ENCODE measurements around the gene PODXL2.
"Not testable (repeated sequence)": the region's sequence is repeated elsewhere in the genome, so short reads cannot be mapped to it uniquely, and the experiment has no call there.

Gene PODXL2

DNA sequence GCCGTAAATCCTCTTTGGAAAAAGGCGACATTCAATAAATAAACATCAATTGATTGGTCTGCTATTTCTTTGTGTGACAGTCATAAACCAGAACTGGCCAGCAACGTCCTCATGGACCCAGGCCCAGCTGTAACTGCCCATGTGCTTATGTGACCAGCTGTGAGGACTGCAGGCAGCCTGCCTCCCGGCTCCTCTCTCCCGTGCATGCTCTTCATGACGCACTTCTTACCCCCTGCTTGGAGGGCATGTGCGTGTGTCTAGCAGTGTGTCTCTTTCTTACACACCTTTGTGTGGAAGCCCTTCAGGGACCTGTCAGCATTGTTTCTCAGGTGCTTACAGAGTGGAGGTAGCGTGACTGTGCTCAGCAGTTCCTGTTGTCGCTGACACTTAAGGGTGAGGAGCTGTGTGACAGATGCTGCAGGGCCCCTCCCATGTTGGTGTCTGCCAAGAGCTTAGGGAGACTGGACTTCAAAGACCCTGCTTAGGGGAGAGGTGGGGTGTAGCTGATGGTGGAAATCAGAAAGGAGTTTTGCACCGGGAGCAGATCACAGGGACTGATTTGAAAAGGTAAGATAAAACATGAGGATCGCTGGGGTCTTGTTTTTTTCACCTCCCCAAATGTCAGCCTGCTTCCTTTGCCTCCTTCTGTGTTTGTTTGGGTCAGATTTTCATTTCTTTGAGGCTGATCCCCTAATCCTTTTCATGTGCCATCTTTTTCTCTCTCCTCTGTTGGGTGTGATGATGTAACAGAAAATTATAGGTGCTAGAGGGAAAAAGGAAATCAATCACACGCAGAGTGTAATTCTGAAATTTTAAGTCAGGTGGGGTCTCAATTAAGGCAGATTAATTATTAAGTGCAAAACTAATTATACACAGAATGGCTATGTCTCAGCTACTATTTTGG, 2.1 kb downstream of the PODXL2 start:
- FAIRE-seq = no peak

DNA sequence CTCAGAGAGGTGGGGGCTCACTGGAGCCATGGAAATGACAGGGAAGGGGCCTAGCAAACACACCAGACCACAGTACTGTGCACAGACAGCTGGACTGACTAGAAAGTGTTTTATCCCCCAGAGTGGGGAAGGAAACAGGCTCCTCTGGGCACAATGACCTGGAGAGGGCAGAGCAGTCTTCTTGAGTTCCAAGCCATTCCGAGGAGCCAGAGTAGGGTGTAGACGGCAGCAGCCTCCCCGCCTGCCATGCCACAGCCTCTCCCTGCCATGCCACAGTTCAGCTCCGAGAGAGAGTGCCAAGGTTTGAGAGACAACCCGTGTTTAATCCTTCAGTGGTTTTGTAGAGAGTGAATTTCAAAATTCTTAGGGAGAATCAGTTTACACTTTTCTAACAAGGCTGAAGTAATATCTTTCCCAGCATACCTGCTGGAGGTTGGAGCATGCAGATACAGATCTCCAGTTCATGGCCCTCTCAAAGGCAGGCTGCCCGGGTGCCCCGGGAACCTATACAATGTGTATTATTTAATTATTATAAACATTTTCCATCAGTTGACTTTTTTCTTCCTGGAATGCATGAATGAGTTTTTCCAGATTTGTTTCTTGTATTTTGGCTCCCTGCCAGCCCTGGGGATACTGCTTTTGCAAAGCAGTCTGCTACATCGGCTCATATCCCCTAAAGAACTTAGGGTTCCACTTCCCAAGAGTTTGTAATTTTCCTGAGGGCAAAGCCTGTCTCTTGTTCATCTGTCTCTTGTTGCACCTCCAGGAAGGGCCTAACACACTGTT, 3.2 kb downstream of the PODXL2 start:
- FAIRE-seq = no peak

DNA sequence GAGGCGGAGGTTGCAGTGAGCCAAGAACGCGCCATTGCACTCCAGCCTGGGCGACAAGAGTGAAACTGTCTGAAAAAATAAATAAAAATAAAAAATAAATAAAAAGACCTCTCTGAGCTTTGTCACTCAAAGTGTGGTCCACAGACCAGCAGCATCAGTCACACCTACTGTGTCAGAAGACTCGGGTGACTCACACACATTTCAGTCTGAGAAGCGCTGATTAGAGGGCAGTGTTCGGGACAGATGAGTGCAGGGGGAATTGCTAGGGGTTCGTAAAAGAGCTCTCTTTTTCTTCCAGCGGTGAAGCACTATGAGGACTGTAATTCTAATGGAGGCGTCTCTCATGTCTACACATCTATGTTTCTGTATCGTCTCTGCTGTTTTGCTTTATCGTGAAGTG, 5.7 kb downstream of the PODXL2 start:
- no peak for FAIRE-seq

GRCh38 chr3:127637546-127637945, 8.6 kb downstream of the PODXL2 start:
- FAIRE-seq = no peak

DNA sequence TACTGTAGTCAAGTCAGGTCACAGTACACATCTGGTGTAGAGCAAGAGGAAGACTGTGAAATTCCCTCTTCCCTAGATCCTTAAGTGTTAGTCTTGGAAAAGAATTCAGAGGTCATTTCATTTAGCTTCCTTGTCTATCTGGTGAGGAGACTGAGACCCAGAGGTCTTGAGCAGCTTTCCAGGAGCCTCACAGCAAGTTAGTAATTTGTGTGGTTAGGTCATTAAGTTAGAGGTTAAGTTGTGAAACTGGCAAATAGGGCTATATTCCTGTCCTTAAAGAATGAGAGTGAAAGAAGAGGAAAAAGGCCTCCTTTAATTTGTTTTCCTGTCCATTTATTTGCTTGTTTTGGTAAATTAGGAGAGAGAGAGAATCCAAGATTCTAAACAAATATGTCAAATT, 9.0 kb downstream of the PODXL2 start:
- FAIRE-seq = no peak

DNA sequence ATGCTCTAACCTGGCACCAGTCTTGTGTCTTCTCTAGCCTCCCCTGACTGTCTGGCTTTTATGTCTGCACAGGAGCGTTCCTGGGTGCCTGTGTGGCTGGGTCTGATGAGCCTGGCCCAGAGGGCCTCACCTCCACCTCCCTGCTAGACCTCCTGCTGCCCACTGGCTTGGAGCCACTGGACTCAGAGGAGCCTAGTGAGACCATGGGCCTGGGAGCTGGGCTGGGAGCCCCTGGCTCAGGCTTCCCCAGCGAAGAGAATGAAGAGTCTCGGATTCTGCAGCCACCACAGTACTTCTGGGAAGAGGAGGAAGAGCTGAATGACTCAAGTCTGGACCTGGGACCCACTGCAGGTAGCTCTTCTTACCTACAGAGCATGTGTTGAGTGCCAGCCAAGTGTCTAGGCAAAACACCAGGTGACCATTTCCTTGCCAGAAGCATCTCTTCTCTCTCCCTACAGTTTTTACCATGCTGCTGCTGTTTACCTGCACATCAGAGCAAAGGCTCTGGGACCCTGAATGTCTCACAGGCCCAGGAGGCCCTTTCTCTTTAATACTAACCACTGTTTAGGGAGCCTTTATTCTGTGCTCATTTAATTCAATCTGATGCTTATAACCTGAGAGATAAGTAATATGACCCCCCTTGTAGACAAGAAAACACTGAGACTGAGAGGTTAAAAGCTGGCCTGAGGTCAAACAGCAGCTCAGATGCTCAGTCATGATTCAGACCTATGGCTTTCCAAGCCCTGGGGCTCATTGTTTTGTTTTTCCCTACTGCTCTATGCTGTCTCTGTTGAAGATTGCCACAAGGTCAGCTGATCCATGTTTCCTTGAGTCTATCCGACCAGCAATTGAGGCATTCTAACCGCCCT, 10.4 kb downstream of the PODXL2 start:
- FAIRE-seq = no peak

GRCh38 chr3:127640042-127640355, 11.0 kb downstream of the PODXL2 start:
- FAIRE-seq = no peak

- FAIRE-seq = no peak
Measured at GRCh38 chr3:127644641-127645370, 15.8 kb downstream of the PODXL2 start.

DNA sequence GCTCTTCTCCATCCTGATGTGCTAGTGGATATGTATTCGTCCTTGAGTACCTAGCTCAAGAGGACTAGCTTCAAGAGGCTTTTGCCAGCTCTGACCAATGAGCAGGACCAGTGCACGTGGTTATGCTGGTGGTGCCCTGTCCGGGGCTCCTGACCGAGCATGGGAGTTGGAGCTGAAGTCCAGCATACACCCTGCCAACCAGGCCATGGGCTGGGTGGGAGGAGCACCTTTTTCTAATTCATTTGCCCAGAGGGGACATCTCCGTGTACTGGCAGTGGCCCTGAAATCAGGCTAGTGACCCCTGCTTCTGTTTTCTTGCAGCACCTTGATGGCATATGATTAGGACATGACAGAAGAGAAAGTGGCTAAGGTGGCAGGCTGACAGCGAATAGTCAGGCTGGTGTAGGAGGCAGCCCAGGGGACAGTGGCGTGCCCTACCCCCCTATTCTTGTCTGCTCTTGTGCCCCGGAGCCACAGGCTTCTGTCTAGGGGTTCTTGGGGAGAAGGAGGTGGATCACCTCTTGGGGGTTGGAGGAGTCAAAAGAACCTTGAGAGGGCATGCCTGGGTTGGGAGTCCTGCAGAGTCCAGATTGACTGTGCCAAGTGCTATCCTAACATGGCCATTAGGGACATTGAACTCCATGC, 16.5 kb downstream of the PODXL2 start:
- FAIRE-seq = no peak

DNA sequence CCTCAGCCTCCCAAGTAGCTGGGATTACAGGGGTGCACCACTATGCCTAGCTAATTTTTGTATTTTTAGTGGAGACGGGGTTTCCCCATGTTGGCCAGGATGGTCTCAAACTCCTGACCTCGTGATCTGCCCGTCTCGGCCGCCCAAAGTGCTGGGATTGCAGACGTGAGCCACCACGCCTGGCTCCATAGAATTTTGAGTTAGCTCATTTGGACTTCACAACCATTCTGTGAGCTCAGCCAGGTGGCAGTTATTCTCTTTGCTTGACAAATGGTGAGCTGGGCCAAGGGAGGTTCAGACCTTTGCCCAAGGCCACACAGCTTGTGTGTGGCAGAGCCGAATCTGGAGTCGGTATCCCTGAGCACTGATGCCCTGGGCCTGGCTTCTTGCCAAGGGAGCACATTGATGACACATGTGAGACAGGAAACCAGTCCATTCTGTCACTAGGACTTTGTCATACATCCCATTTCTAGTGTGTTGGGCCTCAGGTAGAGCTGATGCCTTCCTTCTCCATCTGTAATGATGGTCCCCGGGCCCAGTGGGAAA, 17.6 kb downstream of the PODXL2 start:
- no peak for FAIRE-seq

DNA sequence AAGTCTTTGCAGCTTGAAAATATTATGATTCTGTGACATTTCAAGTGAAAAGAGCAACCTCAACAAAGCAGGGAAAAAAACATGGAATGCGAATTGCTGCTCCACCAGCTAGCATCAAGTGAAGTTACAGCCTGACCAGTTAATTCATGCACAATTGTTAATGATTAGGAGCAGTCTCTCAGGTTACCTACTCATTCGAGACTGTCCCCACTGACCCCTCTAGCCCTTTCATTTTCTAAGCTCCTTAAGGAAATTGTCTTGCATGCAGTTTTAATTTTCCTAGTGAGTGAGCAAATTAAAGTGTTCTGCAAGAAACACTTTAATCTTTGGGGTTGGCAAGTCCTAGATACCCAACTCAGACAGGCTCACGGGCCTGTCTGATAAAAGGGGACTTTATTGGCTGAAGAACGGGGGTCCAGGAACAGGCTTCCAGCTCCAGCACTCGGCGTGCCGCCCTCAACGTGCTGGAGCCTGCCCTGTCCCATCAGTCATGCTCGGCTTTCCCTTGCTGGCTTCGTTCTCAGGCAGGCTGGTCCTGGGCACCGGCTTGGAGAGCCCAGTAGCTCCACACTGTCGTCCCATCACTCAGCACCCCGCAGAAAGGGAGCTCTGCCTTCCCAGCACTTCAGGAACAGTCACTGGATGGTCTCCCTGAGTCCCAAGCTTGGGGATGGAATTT, 18.3 kb downstream of the PODXL2 start:
- no peak for FAIRE-seq

DNA sequence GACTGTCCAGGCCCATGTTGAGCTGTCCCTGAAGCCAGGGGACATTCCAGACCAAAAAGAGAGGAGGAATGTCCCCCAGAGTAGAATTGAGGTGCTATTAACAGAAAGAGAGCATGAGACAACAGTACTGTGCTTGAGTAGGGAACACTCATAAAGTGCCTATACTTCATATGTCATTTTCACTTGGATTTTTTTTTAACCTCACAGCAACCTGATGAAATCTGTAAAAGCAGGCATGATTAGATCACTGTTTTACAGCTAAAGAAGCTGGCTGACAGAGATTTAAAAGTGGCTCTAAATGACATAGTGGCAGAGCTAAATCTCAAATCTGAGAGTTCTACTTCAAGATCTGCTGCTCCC, 18.8 kb downstream of the PODXL2 start:
- FAIRE-seq = no peak

DNA sequence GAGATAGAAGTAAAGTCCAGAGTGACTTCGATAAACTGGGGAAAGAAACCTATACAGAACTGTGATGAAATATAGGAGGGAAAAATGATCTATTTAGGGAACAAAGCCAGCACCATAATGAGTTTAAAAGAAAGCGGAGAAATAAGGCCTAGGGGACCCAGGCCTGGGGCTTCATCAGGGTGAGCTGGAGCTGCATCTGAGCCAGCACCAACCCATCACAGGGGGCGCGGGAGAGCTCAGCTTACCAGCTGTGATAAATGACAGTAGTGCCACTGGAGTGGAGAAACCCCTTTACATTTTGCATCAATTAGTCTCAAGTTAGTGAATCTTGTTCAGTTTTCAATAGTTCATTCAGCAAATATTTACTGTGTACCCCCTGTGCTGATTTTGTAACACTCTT, 21.3 kb downstream of the PODXL2 start:
- no peak for FAIRE-seq

GRCh38 chr3:127651516-127652172, 22.7 kb downstream of the PODXL2 start:
- FAIRE-seq = no peak

GRCh38 chr3:127652246-127652995, 23.4 kb downstream of the PODXL2 start:
- FAIRE-seq = no peak

GRCh38 chr3:127654374-127654773, 25.4 kb downstream of the PODXL2 start:
- FAIRE-seq = no peak

- not testable (repeated sequence) for FAIRE-seq
Measured at GRCh38 chr3:127654993-127655392, 26.0 kb downstream of the PODXL2 start.

DNA sequence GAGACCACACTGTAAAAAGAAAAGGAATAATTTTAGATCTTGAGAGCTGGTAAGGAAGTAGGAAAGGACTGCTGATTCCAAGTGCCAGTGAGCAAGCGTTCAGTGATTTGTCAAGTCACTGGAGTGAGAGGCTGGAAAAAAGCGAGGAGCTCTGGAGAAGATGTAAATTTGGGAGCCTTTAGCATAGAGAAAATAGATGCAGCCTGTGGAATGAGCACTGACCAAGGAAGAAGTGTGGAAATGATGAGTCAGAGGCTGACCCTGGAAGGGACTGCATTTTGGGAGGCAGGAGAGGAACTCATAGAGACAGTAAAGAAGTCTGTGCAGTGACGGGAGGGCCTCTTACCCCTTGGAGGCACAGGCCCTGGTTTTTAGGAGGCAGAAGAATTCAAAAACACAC, 26.7 kb downstream of the PODXL2 start:
- FAIRE-seq = no peak

DNA sequence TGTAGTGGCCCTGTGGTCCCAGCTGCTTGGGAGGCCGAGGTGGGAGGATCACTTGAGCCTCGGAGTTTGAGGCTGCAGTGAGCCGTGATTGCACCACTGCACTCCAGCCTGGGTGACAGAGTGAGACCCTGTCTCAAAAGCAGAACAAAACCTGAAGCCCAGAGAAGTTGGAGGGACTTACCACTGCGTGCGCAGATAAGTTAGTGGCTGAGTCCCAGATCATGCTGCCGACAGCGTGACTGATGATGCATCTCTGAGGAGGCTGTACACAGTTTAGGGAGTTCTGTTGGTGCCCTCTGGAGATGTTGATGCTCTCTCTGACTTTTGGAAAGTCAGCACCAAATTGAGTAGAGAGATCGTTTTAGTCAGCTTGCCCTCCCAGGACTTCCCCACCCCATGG, 27.9 kb downstream of the PODXL2 start:
- no peak for FAIRE-seq

GRCh38 chr3:127658234-127658633, 29.2 kb downstream of the PODXL2 start:
- FAIRE-seq = no peak
